GM21737 (cell line): ENCODE data around the gene HNF1B.
A peak's percentile ranks its signal among the peaks of the same experiment; 100 is the strongest.

Experiments used
- ATAC-seq: cut with Tn5 transposase; IDR thresholded peaks from one replicate; pipeline ENCODE4 v1.9.1; 2021; ENCODE audit warnings: mild to moderate bottlenecking, moderate library complexity; ENCODE audit not compliant: unreplicated experiment

The HNF1B gene

GRCh38 chr17:37761961-37762360 lies 17.1 kb upstream of the HNF1B start:
- no peak for ATAC-seq

GRCh38 chr17:37761059-37761458 lies 16.2 kb upstream of the HNF1B start:
- peak; percentile 55 for ATAC-seq

DNA sequence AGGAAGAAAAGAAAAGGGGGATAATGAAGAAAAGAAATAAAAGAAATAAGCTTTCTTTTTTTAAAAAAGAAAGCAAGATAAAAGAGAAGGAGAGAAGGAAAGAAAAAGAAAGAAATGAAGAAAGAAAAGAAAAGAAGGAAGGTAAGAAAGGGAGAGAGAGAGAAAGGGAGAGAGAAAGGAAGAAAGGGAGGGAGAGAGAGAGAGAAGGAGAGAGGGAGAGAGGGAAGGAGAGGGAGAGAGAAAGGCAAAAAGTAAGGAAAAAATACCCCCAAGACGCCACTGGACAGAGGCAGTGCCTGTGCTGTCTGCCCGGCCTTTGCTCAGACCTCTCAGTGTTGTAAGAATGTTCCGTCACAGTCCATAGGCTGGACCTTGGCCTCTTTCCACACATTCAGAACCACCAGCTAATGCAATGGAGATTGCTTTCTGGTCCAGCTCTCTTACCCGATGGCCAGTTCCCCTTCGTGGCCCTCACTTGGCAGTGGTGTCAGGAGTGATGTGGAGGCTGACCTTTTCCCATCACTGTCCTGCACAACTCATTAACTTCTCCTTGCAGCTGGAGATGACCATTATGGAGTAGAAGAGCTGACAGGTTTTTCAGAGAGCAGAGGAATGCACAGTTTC lies 14.3 kb upstream of the HNF1B start:
- no peak for ATAC-seq

DNA sequence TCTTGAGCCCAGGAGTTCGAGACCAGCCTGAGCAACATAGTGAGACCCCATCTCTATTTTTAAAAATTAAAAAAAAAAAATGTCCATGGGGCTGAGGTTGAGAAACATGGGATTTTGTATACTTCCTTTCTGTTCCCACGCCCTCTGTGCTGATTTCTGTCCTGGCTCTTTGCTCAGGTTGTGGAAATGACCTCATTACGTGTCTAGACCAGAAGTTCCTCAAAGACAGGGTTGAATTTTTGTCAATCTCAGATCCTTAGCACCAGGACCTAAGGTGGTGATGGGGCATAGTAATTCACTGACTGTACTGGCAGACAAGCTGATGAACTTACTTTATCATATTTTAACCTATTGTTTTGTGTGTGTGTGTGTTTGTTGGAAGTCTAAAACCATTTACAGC lies 11.2 kb upstream of the HNF1B start:
- no peak for ATAC-seq

DNA sequence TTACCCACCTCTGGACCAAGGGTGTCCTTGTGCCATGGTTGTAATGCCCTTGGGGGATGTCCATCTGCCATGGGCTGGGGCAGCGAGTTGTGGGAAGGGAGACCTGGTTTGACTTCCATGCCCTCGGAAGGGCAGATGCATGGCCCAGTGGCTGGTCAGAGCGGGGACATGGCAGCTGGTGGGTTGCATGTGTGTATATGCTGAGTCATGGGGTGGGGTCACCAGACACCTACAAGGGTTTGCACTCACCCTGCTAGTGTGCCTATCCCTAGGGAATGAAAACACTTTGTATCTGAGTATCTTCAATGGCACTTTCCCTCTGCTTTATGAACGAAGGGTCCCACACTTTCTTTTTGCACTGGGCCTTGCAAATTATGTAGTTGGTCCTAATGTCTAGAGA lies 10.6 kb upstream of the HNF1B start:
- no peak for ATAC-seq

GRCh38 chr17:37754363-37754762 lies 9.5 kb upstream of the HNF1B start:
- ATAC-seq, result no peak

DNA sequence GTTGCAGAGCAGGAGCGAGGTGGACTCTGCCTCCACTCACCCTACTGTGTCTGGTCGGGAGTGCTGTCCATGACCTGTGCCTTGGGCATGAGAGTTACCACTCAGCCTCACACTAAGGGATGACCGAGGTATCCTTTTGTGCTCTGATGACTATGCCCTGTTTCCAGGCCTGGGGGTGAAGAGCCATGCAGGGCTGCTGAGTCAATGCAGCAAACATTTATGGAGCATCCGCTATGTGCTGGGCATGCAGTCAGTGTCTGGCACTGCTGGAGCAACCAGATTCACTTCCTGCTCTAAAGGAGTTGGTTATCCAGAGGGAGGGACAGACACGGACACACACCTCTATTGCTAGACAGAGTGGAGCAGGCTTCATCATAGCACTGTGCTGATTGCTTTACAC lies 7.6 kb upstream of the HNF1B start:
- no peak for ATAC-seq

DNA sequence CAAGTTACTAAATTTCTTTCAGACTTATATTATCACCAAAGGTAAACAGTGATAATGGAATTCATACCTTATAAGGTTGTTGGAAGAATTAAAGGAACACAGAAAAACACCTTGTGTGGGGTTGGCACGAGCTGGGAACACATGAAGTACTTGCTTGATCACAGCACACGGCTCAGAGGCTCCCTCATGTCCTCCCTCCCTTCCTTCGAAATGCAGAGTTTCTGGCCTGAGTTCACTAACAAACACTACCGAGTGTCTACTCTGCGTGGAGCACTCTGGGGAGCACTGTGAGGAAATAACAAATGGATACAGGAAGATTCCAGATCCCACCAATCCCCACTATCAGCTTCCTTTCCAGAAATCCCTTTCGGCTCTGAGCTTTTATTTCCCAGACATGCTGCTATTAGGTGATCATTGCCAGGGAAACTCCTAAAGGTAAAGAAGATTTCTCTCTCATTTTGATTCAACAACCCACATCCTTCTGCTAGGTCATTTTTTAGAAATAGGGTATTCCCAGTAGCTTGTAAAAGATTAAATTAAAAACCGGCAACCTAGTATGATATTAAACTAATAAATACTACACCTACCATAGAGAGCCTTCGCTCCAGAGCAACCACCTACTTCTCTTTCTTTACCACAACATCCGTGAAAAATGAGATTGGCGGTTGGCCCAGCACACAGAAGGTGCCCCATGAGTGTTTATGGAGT lies 6.1 kb upstream of the HNF1B start:
- ATAC-seq, result peak; percentile 53

- no peak for ATAC-seq
Measured at GRCh38 chr17:37750292-37750691, 5.4 kb upstream of the HNF1B start.

DNA sequence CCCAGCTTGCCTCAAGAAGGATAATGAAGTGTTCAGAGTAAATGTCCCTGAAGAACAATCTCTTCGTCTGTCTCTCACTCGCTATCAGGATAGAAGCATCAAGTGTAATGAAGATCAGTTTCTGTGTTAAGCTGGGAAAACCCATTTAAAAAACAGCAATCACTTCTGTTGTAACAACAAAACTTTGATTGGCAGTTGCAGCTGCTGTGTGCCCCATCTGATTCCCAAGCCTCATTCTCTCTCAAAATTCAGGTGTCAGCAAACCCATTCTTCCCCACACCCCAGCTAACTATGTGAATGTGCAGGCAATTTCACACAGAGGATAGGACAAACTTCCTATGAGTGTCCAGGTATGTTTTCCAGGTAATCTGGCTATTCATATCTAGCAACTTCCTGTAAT lies 2.4 kb upstream of the HNF1B start:
- no peak for ATAC-seq

GRCh38 chr17:37746617-37747016 lies 1.8 kb upstream of the HNF1B start:
- no peak for ATAC-seq

GRCh38 chr17:37745801-37746426 lies 1.1 kb upstream of the HNF1B start:
- no peak for ATAC-seq

DNA sequence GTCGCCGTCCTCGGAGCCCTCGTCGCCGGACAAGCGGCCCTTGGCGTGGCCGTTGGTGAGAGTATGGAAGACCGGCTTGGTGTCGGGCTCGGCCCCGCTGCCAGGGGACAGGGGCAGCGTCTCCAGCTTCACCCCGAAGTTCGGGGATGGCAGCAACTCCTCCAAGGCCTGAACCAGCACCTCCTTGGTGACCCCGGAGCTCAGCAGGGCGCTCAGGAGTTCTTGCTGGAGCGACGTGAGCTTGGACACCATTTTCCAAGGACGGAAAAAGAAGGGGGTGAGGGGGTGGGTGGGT lies 279 bp downstream of the HNF1B start:
- ATAC-seq, result no peak

DNA sequence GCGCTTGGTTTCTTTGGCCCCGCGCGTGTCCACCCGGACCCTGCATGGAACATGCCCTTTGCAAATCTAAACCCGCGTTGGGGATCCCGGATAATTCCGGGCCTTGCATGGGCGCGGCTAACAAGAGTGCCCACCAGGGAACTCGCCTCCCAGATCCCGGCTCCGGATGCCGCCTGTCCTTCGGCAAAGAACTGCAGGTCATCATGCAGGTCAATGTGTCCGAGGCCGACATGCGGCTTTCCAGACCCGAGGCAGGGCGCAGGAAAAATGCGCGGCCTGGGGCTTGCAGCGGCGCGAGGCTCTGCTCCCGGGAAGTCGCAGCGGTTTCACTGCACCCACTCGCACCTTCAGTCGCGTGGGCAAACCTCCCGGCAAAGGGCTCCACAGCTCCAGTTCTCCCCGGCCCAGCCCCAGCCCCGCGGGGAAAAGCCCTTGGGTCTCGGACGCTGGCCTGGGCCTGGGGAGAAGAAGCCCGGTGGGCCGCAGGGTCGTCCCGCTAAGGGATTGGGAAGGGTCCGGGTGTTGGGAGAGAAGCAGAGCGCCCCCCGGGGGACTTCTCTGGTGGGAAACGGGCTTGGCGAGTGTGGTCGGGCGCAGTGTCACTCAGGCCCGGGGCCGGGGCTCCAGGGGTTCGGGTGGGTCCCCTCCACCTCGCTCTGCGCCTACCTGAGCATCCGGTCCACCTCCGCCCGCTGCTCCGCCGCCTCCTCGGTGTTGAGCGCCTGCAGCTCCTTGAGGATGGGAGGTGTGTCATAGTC lies 805 bp downstream of the HNF1B start:
- ATAC-seq, result peak; percentile 21

DNA sequence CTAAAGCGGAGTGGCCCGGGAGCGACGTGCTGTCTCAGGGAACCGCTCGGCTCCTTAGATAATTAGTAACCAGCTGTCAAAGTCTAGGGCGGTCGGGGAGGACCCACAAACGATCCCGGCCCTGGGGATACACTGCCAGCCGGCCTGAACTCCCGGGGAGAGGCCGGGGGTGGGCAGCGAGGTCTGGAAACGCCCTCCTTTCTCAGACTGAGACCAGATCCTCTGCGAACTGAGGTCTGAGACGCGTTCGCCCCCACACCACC lies 1.3 kb downstream of the HNF1B start:
- no peak for ATAC-seq

DNA sequence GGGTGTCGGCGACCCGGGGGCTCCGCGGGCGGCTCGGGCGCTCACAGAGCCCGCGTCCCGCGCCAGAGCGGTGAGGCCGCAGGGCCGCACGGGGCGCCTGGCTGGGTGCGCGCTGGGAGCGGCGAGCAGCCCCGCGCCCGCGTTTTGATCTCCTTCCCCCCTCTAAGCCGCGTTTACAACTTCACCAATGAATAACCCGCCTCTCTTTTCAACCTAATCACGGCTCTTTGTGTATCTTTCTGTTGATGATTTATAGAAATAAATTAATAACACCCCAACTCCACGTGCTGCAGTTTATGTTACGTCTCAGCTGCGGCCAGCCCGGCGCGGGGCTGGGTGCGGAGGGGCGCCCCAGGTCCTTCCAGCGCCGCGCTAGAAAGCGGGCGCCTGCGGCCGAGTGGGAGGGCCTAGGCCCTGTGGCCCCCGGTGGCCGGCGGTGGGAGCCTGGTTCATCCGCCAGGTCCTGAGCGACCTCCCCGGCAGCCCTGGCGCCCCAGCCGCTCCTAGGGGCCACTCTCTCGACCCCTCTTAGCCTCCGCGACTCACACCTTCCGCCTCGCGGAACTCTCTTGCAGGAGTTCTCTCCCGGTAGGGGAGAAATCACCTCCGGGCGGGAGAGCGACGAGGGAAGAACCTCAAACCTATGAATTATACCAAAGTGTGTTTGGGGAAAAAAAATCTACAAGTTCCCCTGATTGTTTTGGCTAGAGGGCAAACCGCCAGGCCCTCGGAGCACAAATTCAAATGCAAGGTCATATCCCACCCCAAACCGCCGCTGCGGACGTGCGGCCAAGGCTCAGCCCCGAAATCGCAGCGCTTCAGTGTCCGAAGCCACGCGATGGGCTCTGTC lies 1.9 kb downstream of the HNF1B start:
- ATAC-seq, result no peak

- no peak for ATAC-seq
Measured at GRCh38 chr17:37742116-37742761, 2.6 kb downstream of the HNF1B start.

DNA sequence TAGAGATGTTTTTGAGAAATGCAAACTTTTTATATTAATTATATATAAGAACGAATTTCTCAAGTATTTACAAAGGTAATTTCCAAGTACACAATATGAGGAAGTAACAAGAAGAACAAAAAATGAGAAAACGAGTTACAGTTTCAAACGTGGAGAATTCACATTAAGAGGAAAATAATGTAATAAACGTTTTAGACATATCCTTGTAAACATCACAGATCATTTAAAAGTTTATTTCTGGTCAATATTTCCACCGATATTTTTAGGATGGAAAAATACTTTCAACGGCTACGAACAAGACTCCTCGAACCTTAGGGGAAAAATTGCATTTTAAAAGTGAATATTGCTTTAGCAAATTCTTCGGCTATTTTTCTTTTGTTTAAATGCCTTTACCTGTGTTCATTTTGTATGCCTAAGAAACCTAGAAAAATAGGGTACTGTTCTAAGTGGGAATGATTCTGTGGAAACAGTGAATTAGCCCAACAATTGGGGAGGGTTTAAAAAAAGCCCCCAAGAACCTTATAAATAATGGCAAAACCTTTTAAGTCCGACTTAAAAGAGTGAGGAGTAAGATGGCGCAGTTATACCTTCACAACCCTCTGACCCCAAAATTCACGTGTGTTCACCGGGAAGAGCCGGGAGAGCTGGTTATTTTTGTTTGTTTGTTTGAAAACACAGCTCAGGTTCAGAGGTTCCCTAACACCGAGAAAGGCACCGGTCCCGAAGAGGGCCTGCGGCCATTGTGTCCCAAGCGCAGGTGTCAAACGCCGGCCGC lies 3.3 kb downstream of the HNF1B start:
- ATAC-seq, result no peak

DNA sequence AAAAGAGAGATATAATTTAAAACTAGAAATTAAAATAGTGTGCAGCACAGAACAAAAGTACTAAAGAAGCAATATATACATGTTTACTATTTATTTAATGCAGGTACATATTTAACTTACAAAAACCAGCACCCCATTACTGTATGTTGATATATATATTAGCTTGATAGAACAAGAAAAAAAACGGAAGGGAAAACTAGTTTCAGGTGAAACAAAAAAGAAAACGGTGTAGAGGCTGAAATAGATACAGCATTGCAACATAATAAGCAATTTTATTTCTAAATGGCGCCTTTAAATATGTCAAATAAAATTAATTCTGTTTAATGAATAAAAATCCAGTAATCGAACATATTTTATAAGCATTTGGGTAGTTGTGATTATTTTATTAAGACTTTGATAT lies 3.9 kb downstream of the HNF1B start:
- no peak for ATAC-seq

DNA sequence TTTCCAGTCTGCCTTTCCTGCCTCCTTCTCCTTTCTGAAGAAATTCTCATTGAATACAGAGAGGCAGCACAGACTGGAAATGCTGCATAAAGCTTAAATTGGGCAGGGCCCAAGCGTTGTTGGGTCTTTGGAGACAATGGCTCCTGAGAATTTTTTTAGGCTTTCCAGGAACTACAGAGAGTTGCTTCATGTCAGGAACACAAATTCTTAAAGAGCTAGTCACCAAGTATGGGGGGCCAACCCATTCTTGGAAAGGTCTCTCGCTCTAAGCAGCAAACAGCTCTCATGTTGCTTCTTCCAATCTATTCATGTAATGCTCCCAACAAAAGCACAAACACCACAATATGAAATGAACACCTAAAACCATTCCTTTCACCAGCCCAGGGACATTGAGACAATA lies 6.9 kb downstream of the HNF1B start:
- ATAC-seq, result no peak
